GM12873 (cell line): Measurements from ENCODE around the gene SEMA4A.

Experiments used
- CTCF ChIP-seq: IDR thresholded peaks from 2 replicates; pipeline ENCODE4 v1.5.1; 2012; ENCODE audit warnings: low read depth, mild to moderate bottlenecking, moderate library complexity, low read length, control low read depth; ENCODE audit not compliant: insufficient read depth; ENCODE audit errors: missing control alignments

Gene SEMA4A

DNA sequence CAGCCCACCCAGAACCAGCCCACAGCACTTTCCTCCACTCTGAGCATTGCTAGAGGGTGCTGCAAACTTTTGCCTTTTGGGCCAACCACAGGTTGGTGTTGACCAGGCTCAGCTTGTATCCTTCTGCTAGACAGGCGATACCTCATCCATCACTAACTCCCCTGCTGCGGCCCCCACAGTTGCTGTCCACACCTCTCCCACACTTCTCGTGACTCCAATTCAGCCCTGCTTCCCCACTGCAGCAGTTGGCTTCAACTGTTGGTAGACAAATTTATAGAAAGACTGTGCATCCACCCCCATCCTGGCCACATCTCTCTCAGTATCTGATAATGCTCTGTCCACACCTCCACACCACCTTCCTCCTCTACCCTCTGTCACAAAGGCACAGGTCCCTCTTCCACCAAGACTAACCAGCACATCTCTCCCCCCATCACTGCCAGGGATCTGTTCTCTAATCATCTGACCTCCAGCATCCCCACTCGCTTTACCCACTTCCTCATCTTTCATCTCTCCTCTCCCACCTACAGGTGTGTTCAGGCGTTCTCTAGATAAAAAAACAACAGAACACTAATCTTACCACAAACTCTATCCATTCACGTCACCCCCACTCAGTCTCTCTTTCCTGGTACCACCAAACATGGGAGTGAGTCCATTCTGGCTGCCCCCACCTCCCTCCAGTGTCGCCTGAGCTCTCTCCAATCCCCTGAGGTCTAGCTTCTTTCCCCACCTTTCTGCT is 24.7 kb downstream of the SEMA4A start:
- TF ChIP-seq CTCF = no peak

DNA sequence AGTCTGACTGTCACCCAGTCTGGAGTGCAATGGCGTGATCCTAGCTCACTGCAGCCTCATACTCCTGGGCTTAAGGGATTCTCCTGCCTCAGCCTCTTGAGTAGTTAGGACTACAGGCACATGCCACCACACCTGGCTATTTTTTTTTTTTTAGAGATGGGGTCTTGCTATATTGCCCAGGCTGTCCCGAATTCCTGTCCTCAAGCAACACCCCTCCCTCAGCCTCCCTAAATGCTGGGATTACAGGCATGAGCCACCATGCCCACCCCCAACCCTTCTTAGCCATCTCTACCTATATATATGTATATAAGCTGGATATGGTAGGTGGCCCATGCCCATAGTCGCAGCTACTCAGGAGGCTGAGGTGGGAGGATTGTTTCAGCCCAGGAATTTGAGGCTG is 27.1 kb downstream of the SEMA4A start:
- no peak for TF ChIP-seq CTCF

- TF ChIP-seq CTCF = no peak
These were observed 38.0 kb downstream of the SEMA4A start for GRCh38 chr1:156191292-156191964.

DNA sequence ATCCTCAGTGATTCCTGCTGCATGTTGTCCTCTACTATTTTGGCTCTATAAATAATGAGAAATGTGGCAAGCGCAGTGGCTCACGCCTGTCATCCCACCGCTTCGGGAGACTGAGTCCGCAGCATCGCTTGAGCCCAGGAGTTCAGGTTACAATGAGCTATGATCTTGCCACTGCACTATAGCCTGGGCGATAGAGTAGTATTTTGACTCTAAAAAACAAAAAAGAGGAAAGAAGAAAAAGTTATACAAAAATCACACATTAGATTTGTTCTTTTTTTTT is 39.8 kb downstream of the SEMA4A start:
- TF ChIP-seq CTCF = no peak

GRCh38 chr1:156193488-156194299 is 40.3 kb downstream of the SEMA4A start, which contains the start of gene SLC25A44:
Gene SLC25A44 (plus strand): TSS chr1:156194104. CDS start chr1:156199848, 5,744 bp downstream.
- peak; percentile 56 for TF ChIP-seq CTCF

DNA sequence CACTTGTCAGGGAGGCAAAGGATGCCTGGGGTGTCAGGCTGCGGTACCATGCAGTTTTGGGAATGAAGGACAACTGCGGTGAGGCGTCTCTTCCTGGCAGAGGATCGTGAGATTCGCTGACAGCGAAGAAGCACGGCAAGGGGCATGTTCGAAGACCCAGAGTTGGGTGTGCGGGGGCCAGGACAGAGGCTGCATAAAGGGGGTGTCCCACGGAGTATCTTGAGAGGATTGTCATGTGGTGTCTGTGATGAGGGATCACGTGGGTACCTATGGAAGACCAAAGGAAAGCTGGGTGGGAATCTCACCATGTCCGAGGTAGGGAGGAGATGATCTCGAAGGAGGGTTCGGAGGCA is 40.9 kb downstream of the SEMA4A start:
- TF ChIP-seq CTCF = no peak

DNA sequence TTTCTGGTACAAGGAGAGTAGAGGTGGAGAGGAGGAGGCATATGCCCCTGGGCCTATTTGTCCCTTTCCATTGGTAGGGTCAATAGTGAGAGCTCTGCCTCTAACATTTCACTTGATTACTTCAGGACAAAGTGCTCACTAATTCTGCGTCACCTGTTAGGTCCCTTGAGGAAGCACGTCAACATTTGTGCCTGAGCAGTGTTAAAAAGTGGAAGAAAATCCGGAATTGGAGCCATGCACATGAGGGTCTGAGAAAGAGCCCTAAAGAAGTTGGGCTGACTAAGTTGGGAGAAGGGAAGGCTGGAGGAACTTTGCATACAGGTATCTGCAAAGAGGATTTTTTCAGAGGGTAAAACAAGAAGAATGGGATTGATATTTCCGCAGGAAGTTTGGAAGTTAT is 42.5 kb downstream of the SEMA4A start:
- TF ChIP-seq CTCF = no peak
